ENCODE data around the gene MSH5. TPM values are rescaled to one million over a fixed set of nuclear protein-coding genes. Genes with fewer than 3 reads are reported as not detected.

The MSH5 gene
- total and polyA plus RNA-seq, 9 of the 15 experiments (the other 6 are each of a cell fraction or from before 2014, with no cell fraction given): 12.5 to 104 (median 46.6) TPM

DNA sequence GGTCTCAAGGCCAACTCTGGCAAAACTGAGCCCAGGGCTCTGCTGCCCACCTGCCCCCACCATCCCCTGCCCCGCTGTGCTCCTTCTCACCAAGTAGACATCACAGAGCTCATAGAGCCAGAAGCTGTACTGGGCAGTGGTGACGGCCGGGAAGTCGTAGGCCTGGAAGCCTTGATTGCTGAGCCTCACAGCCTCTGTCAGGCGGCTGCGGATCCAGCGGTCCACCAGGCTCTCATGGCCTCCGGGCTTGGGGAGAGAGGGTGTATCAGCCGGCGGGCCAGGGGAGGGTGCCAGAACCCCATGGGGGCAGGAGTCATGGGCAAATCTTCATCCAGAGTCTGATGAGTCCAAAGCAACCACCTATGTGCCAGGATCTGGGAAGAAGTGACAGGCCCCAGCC, 40.1 kb downstream of the MSH5 start (continued):
- TF ChIP-seq, protein P1, sequence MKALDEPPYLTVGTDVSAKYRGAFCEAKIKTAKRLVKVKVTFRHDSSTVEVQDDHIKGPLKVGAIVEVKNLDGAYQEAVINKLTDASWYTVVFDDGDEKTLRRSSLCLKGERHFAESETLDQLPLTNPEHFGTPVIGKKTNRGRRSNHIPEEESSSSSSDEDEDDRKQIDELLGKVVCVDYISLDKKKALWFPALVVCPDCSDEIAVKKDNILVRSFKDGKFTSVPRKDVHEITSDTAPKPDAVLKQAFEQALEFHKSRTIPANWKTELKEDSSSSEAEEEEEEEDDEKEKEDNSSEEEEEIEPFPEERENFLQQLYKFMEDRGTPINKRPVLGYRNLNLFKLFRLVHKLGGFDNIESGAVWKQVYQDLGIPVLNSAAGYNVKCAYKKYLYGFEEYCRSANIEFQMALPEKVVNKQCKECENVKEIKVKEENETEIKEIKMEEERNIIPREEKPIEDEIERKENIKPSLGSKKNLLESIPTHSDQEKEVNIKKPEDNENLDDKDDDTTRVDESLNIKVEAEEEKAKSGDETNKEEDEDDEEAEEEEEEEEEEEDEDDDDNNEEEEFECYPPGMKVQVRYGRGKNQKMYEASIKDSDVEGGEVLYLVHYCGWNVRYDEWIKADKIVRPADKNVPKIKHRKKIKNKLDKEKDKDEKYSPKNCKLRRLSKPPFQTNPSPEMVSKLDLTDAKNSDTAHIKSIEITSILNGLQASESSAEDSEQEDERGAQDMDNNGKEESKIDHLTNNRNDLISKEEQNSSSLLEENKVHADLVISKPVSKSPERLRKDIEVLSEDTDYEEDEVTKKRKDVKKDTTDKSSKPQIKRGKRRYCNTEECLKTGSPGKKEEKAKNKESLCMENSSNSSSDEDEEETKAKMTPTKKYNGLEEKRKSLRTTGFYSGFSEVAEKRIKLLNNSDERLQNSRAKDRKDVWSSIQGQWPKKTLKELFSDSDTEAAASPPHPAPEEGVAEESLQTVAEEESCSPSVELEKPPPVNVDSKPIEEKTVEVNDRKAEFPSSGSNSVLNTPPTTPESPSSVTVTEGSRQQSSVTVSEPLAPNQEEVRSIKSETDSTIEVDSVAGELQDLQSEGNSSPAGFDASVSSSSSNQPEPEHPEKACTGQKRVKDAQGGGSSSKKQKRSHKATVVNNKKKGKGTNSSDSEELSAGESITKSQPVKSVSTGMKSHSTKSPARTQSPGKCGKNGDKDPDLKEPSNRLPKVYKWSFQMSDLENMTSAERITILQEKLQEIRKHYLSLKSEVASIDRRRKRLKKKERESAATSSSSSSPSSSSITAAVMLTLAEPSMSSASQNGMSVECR (CRISPR knock-in tag; IDR thresholded peaks at IDR 0.05): no peak
- TF ChIP-seq ZNF77 (CRISPR knock-in tag; IDR thresholded peaks at IDR 0.05) (no peak), MYC (IDR thresholded peaks at IDR 0.05; ENCODE audit: low read depth, low read length) (no peak), MYC (CRISPR knock-in tag; IDR thresholded peaks at IDR 0.05; ENCODE audit: borderline replicate concordance, low read depth) (no peak), BRCA1 (IDR thresholded peaks at IDR 0.05) (no peak), BRCA1 (CRISPR knock-in tag; IDR thresholded peaks at IDR 0.05) (no peak), YBX1 (IDR thresholded peaks at IDR 0.05) (no peak), BCL6 (CRISPR knock-in tag; IDR thresholded peaks at IDR 0.05) (no peak), LCOR (CRISPR knock-in tag; IDR thresholded peaks at IDR 0.05) (no peak), FOS (IDR thresholded peaks at IDR 0.05; ENCODE audit: extremely low read depth, insufficient read length) (no peak)
- TF ChIP-seq, protein P2, sequence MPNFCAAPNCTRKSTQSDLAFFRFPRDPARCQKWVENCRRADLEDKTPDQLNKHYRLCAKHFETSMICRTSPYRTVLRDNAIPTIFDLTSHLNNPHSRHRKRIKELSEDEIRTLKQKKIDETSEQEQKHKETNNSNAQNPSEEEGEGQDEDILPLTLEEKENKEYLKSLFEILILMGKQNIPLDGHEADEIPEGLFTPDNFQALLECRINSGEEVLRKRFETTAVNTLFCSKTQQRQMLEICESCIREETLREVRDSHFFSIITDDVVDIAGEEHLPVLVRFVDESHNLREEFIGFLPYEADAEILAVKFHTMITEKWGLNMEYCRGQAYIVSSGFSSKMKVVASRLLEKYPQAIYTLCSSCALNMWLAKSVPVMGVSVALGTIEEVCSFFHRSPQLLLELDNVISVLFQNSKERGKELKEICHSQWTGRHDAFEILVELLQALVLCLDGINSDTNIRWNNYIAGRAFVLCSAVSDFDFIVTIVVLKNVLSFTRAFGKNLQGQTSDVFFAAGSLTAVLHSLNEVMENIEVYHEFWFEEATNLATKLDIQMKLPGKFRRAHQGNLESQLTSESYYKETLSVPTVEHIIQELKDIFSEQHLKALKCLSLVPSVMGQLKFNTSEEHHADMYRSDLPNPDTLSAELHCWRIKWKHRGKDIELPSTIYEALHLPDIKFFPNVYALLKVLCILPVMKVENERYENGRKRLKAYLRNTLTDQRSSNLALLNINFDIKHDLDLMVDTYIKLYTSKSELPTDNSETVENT (CRISPR knock-in tag; IDR thresholded peaks at IDR 0.05): no peak
- TF ChIP-seq, protein P3, sequence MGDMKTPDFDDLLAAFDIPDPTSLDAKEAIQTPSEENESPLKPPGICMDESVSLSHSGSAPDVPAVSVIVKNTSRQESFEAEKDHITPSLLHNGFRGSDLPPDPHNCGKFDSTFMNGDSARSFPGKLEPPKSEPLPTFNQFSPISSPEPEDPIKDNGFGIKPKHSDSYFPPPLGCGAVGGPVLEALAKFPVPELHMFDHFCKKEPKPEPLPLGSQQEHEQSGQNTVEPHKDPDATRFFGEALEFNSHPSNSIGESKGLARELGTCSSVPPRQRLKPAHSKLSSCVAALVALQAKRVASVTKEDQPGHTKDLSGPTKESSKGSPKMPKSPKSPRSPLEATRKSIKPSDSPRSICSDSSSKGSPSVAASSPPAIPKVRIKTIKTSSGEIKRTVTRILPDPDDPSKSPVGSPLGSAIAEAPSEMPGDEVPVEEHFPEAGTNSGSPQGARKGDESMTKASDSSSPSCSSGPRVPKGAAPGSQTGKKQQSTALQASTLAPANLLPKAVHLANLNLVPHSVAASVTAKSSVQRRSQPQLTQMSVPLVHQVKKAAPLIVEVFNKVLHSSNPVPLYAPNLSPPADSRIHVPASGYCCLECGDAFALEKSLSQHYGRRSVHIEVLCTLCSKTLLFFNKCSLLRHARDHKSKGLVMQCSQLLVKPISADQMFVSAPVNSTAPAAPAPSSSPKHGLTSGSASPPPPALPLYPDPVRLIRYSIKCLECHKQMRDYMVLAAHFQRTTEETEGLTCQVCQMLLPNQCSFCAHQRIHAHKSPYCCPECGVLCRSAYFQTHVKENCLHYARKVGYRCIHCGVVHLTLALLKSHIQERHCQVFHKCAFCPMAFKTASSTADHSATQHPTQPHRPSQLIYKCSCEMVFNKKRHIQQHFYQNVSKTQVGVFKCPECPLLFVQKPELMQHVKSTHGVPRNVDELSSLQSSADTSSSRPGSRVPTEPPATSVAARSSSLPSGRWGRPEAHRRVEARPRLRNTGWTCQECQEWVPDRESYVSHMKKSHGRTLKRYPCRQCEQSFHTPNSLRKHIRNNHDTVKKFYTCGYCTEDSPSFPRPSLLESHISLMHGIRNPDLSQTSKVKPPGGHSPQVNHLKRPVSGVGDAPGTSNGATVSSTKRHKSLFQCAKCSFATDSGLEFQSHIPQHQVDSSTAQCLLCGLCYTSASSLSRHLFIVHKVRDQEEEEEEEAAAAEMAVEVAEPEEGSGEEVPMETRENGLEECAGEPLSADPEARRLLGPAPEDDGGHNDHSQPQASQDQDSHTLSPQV (IDR thresholded peaks at IDR 0.05): no peak
- TF ChIP-seq, protein P4, sequence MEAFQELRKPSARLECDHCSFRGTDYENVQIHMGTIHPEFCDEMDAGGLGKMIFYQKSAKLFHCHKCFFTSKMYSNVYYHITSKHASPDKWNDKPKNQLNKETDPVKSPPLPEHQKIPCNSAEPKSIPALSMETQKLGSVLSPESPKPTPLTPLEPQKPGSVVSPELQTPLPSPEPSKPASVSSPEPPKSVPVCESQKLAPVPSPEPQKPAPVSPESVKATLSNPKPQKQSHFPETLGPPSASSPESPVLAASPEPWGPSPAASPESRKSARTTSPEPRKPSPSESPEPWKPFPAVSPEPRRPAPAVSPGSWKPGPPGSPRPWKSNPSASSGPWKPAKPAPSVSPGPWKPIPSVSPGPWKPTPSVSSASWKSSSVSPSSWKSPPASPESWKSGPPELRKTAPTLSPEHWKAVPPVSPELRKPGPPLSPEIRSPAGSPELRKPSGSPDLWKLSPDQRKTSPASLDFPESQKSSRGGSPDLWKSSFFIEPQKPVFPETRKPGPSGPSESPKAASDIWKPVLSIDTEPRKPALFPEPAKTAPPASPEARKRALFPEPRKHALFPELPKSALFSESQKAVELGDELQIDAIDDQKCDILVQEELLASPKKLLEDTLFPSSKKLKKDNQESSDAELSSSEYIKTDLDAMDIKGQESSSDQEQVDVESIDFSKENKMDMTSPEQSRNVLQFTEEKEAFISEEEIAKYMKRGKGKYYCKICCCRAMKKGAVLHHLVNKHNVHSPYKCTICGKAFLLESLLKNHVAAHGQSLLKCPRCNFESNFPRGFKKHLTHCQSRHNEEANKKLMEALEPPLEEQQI (IDR thresholded peaks at IDR 0.05): no peak
- TF ChIP-seq, protein P5, sequence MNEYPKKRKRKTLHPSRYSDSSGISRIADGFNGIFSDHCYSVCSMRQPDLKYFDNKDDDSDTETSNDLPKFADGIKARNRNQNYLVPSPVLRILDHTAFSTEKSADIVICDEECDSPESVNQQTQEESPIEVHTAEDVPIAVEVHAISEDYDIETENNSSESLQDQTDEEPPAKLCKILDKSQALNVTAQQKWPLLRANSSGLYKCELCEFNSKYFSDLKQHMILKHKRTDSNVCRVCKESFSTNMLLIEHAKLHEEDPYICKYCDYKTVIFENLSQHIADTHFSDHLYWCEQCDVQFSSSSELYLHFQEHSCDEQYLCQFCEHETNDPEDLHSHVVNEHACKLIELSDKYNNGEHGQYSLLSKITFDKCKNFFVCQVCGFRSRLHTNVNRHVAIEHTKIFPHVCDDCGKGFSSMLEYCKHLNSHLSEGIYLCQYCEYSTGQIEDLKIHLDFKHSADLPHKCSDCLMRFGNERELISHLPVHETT (CRISPR knock-in tag; conservative IDR thresholded peaks at IDR 0.05 in 1 of 2, IDR thresholded peaks at IDR 0.05 in 1 of 2): no peak
